Breast epithelium (tissue), 4 donors: ENCODE data around the gene HDAC9. TPM values are rescaled to one million over a fixed set of nuclear protein-coding genes. Genes with fewer than 3 reads are reported as not detected.

Experiments used
- DNase-seq, 2 donors: peaks; one replicate each; pipeline ENCODE4 v3.0.0-alpha.2; 2019; ENCODE audit warnings: low spot score in 2 of 2
- H3K27ac ChIP-seq, 2 donors: fragments of 200-600 bp; sonication (generic) in 1 of 2; one replicate each; pipeline ENCODE4 v1.5.1; 2016 to 2019; ENCODE audit warnings: mild to moderate bottlenecking in 1 of 2
- H3K27me3 ChIP-seq, 2 donors: fragments of 200-600 bp; sonication (generic) in 1 of 2; one replicate each; pipeline versions ENCODE4 v1.5.1 to v1.6.0; 2017 to 2019; ENCODE audit warnings: control low read depth in 1 of 2, mild to moderate bottlenecking in 1 of 2
- H3K36me3 ChIP-seq: fragments of 200-600 bp; one replicate; pipeline ENCODE4 v1.5.1; 2019
- H3K4me1 ChIP-seq, 2 donors: fragments of 200-600 bp; sonication (generic); one replicate each; pipeline ENCODE4 v1.5.1; 2016 to 2019; ENCODE audit warnings: control low read depth in 1 of 2
- H3K4me3 ChIP-seq, 3 donors: fragments of 200-600 bp; sonication (generic); 1 replicate in 2 of 3; 2 replicates in 1 of 3; pipeline ENCODE4 v1.5.1; 2016 to 2019; ENCODE audit warnings: mild to moderate bottlenecking in 3 of 3, moderate library complexity in 2 of 3
- H3K9me3 ChIP-seq, 2 donors: fragments of 200-600 bp; sonication (generic) in 1 of 2; one replicate each; pipeline ENCODE4 v1.5.1; 2016 to 2019; ENCODE audit warnings: control low read depth in 1 of 2
- POLR2A ChIP-seq: fragments of 450-650 bp; IDR thresholded peaks from one replicate; pipeline ENCODE4 v1.6.1; 2016; ENCODE audit warnings: antibody characterized with exemption, mild to moderate bottlenecking, moderate library complexity
- POLR2AphosphoS5 ChIP-seq, 3 donors: sonication (generic); formaldehyde crosslinking; IDR thresholded peaks; one replicate each; pipeline ENCODE4 v1.6.1; 2017; ENCODE audit warnings: antibody characterized with exemption in 3 of 3
- intact Hi-C: fragments of 100-400 bp; cut with DNase I; formaldehyde crosslinking; loops from one replicate; pipeline ENCODE4 v1.15.1; 2023; ENCODE audit warnings: low total_unique reads
- total RNA-seq, 3 donors: library from RNA; depleted of rRNA; stranded (reverse); fragments of >200 nt; gene quantifications; one replicate each; pipeline ENCODE4 v1.1.0, GENCODE V29; 2016
- TF ChIP-seq, protein P1 (sequence below), 3 donors: fragments of 450-650 bp; IDR thresholded peaks; one replicate each; pipeline ENCODE4 v1.5.1; 2016 to 2017; ENCODE audit warnings: antibody characterized with exemption in 3 of 3, mild to moderate bottlenecking in 3 of 3, moderate library complexity in 3 of 3

Gene HDAC9
- total RNA-seq, 3 donors from 2014 or later: 7.2 to 27.5 (median 7.3) TPM

GRCh38 chr7:18546576-18546975 is 51.0 kb downstream of the HDAC9 start:
- TF ChIP-seq POLR2A (no peak), POLR2AphosphoS5 (IDR thresholded peaks at IDR 0.05) (no peak)
- TF ChIP-seq, protein P1, sequence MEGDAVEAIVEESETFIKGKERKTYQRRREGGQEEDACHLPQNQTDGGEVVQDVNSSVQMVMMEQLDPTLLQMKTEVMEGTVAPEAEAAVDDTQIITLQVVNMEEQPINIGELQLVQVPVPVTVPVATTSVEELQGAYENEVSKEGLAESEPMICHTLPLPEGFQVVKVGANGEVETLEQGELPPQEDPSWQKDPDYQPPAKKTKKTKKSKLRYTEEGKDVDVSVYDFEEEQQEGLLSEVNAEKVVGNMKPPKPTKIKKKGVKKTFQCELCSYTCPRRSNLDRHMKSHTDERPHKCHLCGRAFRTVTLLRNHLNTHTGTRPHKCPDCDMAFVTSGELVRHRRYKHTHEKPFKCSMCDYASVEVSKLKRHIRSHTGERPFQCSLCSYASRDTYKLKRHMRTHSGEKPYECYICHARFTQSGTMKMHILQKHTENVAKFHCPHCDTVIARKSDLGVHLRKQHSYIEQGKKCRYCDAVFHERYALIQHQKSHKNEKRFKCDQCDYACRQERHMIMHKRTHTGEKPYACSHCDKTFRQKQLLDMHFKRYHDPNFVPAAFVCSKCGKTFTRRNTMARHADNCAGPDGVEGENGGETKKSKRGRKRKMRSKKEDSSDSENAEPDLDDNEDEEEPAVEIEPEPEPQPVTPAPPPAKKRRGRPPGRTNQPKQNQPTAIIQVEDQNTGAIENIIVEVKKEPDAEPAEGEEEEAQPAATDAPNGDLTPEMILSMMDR (IDR thresholded peaks at IDR 0.05): no peak
- Histone ChIP-seq H3K4me3 (no peak overlapping the region), H3K27ac (no peak overlapping the region), H3K4me1 (no peaks in the 10 kb centered on the region), H3K9me3 (no peaks in the 10 kb centered on the region), H3K27me3 (no peaks in the 10 kb centered on the region), H3K36me3 (no peaks in the 10 kb centered on the region)
- intact Hi-C loops: no loop called here
- no peak for DNase-seq

DNA sequence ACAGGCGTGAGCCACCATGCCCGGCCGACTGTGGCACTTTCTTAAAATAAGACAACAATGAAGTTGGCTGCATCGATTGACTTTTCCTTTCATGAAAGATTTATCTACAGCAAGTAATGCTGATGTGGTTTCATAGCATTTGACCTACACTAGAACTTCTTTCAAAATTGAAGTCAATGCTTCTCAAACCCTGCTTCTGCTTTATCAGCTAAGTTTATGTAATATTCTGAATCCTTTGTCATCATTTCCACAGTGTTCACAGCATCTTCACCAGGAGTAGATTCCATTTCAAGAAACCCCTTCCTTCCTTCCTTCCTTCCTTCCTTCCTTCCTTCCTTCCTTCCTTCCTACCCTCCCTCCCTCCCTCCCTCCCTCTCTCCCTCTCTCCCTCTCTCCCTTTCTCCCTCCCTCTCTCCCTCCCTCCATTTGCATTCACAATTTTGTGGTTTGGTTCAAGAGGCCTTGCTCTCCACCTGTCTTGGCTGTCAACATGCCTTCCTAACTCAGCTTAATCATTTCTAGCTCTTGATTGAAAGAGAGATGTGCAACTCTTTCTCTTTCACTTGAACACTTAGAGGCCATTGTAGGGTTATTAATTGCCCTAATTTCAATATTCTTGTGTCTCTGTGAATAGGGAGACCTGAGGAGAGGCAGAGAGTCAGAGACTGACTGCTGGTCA is 52.1 kb downstream of the HDAC9 start:
- Histone ChIP-seq H3K4me3 (no peak overlapping the region), H3K27me3 (no peaks in the 10 kb centered on the region), H3K4me1 (no peaks in the 10 kb centered on the region), H3K9me3 (no peaks in the 10 kb centered on the region), H3K36me3 (no peaks in the 10 kb centered on the region), H3K27ac (no peak overlapping the region)
- no peak for DNase-seq
- TF ChIP-seq POLR2A: no peak
- no peak for TF ChIP-seq POLR2AphosphoS5 (IDR thresholded peaks at IDR 0.05)
- TF ChIP-seq, protein P1 (IDR thresholded peaks at IDR 0.05): no peak
- intact Hi-C loops: no loop called here

DNA sequence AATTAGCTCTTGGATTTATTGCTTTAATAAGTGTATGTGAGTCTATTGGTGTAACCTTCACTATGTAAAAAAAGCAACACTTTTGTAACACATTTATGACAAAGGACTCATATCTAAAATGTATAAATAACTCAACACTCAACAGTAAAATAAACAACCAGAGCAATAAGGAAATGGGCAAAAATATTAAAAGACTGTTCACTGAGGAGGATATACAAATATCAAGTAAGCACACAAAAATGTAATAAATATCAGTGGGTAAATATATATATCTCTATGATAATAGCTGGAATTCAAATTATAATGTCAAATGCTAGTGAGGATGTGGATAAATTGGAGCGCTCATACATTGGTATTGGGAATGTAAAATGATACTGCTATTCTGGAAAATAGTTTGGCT is 53.0 kb downstream of the HDAC9 start:
- intact Hi-C loops: no loop called here

DNA sequence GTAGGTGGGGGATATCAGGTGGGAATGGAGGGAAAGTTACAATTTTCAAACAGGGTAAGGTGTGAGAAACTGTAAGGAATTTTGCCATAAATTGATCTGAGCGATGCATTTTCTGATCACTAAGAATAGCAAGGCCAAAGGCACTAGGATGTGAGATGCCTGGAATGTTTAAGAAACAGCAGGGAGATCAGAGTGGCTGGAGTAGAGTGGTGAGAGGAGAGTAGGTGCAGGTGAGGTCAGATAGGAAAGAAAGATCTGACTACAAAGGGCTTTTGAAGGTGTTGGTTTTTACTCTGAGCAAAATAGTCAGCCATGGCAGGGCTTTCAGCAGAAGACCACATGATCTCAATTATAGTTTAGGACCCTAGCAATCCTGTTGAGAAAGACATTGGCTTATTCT is 55.0 kb downstream of the HDAC9 start:
- Histone ChIP-seq H3K9me3 (no peaks in the 10 kb centered on the region), H3K4me3 (no peak overlapping the region)
- intact Hi-C loops: no loop called here

More for the DNA sequence above, 53.0 kb downstream of the HDAC9 start:
- Histone ChIP-seq H3K4me3 (no peak overlapping the region), H3K27ac (no peak overlapping the region), H3K9me3 (no peaks in the 10 kb centered on the region), H3K4me1 (no peaks in the 10 kb centered on the region), H3K36me3 (no peaks in the 10 kb centered on the region), H3K27me3 (no peaks in the 10 kb centered on the region)
- DNase-seq: no peak
- TF ChIP-seq, protein P1 (IDR thresholded peaks at IDR 0.05): no peak
- no peak for TF ChIP-seq POLR2AphosphoS5 (IDR thresholded peaks at IDR 0.05)
- TF ChIP-seq POLR2A: no peak

GRCh38 chr7:18552316-18552916 is 56.9 kb downstream of the HDAC9 start:
- Histone ChIP-seq H3K9me3 (no peaks in the 10 kb centered on the region), H3K4me1 (no peaks in the 10 kb centered on the region), H3K27me3 (no peaks in the 10 kb centered on the region), H3K36me3 (no peaks in the 10 kb centered on the region), H3K27ac (no peak overlapping the region), H3K4me3 (no peak overlapping the region)
- no peak for DNase-seq
- TF ChIP-seq POLR2AphosphoS5 (IDR thresholded peaks at IDR 0.05) (no peak), POLR2A (no peak)
- TF ChIP-seq, protein P1 (IDR thresholded peaks at IDR 0.05): no peak
- intact Hi-C loops: no loop called here

More for the DNA sequence above, 55.0 kb downstream of the HDAC9 start:
- TF ChIP-seq POLR2A: no peak
- no peak for TF ChIP-seq POLR2AphosphoS5 (IDR thresholded peaks at IDR 0.05)
- TF ChIP-seq, protein P1 (IDR thresholded peaks at IDR 0.05): no peak
- no peaks in the 10 kb centered on the region for H3K27me3 ChIP-seq
- no peaks in the 10 kb centered on the region for H3K4me1 ChIP-seq
- no peak overlapping the region for H3K27ac ChIP-seq
- DNase-seq: no peak
- H3K36me3 ChIP-seq: no peaks in the 10 kb centered on the region
